OCI-M2 (cell line): ENCODE results near the gene FAIM2.

Experiments
- DNase-seq: peaks from one replicate; lab custom pipeline; 2025; ENCODE audit not compliant: unreplicated experiment; lab: John Stamatoyannopoulos, UW

Gene FAIM2

DNA sequence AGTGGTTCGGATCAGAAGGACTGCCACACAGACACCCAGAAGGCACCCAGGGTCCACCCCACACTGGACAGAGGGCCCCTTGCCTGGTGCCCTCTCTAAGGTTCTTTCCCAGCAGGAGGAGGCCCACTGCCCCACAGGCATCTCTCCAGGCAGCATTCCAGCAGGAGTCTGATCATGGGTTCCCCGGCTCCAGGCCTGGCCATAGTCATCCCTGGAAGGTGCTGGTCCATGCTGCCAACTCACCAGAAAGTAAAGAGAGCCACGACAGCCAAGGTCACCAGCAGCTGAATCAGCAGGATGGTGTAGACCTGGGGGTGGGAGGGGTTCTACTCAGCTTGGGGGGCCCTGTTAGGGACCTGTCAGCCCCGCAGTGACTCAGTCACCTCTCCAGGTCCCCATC lies 6.4 kb downstream of the FAIM2 start:
- DNase-seq, result no peak

DNA sequence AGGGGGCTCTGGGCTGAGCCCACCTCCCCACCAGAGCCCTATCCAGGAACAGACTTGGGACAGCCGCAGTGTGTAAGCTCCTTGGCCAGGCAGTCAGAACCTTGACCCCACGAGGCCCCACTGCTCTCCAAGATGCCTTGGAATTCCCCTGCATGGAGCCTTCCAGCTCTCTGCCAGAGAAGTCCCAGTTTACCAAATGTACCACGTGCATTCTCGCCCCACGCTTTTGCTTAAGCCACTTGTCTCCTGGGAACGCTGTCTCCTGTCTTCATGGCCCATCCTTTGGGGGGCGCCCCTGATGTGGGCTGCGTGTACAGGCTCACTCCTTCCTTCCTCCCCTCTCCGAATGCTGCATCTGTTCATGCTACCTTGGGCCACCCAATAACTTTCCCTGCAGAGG lies 7.9 kb downstream of the FAIM2 start:
- DNase-seq, result no peak

DNA sequence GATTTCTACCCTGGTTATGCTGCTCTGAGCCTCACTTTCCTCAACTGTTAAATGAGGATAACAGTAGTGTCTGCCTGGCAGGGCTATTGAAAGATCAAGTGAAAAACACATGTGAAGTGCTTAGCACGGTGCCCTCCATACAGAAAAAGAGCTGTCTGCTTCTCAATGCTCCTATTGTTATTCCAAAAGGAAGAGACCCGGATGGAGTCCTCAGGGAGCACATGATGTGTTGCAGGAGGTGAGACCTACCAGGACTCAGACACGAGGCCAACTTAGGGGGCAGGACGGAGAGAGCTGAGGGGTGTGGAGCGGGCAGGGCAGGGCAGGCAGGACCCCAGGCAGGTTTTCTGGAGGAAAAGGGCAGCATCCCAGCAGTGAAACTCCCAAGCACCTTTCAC lies 8.9 kb downstream of the FAIM2 start:
- DNase-seq, result no peak

DNA sequence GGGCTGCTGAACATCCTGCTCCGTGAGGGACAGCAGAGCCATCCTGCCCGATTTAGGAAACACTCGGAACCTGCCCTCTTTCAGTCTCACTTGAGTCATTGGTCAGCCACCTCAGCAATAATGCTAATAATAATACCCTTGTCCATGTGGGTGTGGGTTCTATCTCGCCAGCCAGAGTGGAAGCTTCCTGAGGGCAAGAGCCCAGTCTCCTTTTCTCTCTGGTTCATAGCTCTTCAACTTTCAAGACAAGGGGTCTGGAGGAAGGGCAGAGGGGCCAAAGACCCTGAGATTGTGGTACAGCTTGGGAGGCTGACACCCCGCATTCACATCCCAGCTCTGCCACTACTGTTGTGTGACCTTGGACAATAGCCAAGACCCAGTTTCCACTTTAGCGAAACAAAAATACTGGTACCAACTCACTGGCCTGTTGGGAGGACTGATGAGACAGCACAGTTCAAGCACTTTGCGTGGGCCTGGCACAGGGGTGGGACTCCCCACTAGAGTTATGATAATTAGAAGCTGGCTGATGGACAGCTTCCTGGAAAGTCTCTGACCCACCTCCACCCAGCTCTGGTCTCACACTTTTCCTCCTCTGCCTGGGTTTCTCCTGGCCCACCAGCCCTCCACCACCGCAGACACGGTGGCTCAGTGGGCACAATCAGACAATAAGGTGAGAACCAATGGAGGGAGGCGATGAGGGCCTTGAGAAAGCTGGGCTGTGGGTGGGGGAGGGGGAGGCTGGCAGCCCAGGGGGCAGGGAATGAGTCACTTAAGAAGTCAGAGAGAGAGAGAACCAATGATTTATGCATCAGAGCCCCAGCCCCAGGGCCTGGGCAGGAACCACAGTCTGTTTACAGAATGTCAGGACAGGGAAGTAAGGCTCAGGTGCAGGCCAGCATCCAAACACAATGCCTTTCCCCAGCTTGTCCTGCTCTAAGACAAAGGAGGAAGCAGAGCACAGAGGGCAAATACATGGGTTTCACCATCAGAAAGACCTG lies 9.6 kb downstream of the FAIM2 start:
- no peak for DNase-seq

DNA sequence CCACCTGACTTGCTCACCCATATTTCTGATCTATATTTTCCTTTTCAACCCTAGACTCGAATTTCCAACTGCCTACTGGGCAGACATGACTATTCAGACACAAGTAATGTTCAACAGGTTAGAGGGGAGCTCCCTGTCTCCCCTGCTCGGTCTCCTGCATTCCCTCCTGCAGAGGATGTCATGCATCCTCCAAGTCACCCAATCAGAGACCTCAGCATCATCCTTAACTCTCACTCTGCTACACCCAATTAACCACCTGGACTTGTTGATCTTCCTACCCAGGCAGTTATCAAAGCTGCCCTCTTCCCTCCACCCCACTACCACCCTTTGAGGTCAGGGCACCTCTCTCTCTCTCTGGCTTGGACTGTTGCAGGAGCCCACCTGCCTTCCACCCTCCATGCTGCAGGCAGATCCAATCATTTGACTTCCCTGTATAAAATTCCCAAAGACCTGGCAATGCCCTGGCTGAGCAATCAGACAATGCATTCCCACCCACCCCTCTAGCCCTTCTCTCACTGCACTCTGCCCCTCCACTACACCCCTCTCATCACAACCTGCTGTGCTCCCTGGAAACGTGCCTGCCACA lies 10.9 kb downstream of the FAIM2 start:
- no peak for DNase-seq

DNA sequence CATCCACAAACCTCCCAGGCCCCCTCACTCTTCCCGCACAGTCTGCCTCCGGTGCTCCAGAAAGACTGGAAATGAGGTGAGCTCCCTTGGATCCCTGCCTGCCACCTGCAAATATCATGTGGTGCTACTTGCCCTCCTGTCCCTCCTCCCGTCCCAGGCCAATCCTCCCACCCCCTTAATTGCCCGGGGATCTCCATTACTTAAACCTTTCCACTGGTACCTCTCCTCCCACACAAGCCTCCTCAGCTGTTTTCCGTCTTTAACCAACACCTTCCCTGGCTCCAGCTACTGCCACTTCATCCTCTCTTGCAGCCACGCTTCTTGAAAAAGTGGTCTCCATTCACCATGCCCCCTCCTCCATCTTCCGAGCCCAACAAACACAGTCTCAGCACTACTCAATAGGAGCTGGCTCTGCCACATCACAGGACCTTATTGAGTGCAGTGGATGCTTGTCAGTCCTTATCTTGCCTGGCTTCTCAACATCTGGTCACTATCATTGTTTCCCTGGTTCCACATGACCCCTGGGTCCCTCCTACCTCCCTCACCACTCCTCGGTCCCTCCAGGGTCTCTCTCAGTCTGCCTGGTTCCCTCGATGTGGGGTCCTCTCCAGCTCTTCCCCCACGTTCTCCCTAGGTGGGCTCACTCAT lies 11.5 kb downstream of the FAIM2 start:
- no peak for DNase-seq

DNA sequence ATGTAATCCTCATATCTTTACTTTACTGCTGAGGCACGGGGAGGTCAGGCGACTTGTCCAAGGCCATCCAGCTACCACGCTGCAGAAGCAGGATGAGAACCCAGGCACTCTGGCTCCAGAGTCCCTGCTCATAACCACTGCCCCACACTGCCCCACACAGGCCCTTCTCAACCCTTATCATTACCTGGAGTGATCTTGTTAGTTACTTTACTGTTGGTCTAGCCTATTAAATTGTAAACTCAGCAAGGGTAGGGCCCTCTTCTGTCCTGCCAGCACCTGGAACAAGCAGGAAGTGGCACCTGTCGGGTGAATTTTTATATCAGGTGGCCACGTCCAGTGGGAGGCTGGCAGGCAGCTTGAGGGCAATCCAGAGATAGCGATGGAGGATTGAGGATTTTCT lies 12.2 kb downstream of the FAIM2 start:
- no peak for DNase-seq

DNA sequence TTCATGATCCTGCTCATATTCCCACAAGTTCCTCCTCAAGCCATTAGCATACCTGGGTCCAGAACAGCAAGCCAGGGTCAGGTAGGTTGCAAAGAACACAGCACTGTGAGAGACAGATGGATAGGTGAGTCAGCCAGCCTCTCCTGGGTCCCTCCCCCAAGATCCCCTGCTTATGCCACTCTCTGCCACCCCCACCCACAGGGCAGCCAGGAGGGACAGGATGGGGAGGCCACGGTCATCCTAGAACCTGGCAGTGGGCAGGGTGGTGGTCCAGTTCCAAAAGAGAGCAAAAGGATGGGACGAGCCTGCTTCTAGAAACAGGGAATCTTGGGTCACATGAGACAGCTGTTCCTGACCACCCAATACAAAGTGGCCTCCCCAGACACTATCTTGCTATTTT lies 12.7 kb downstream of the FAIM2 start:
- DNase-seq, result no peak

DNA sequence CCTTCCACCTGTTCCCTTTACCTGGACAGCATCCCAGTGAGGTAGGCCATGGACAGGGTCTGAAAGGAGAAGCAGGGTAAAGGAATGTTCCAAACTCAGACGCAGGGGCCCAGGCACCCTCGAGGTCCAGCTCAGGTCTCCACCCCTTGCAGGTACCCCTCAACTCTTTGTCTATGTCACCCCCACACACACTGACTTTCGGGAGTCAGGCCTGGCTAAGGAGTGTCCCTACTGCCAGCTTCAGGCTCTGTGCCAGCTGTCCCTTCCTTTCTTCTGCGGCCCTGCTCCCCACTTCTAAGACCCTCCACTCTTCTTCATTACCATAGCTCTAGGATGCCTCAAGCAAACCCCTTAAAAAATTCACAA lies 13.6 kb downstream of the FAIM2 start:
- no peak for DNase-seq

DNA sequence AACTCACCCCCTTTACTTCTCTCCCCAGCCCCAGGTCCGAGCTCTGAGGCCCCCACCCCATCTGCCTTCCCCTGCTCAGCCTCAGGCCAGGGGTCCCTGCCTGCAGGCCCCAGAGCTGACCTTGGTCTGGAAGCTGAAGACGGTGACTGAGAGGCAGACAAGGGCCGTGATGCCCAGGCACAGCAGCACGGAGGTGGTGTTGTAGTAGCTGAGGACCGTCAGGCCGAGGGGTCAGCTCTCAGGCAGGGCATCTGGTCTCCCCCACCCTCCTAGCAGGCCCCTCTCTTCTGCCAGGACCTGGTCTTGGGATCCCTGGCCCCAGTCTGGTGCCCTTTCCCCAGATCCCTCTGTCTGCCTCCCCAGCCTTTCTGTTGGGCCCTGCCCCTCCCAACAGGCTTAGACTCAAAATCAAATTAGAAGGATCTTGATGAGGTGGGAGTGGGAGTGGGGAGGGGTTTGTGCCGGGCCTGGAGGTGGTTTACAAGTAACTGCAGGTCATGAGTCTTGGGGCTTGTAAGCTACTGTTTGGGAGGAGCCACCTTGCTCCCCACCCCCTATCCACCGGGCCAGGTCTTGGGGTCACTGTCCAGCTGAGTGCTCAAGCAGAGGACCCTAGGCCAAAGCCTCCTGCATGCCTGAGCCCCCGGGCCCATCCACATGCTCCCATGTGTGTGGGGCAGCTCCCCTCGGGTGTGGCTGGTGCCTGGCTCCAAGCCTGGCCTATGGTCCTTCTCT lies 14.2 kb downstream of the FAIM2 start:
- DNase-seq, result no peak

DNA sequence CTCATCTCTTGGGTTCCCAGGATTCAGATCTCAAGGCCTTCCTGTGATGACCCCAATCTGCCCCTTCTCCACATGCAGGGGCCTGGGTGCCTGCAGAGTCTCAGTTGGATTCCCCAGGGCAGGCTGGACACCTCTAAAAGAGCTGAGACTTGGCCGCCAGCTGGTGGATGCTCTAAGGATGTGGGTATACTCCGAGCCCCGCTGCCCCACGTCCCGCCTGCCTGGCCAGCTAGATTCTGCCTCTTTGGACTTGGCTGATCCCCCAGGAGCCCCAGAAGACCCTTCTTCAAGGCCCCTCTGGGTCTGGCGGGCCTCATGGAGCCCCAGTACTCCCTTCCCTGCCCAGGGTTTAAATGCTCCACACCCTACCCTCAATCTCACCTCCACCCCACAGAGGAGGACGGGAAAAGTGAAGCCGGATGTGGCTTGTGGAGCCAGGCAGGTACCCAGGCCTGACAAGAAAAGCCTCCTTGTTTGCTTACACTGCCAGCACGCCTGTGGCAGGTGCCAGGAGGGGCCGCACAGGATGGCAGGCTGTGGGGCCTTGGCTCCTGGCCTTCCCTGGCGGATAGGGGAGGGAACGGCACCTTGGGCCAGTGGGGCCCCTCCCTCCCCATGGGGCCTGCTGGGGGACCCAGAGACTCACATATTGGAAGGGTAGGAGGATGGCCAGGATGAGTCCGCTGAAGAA lies 15.1 kb downstream of the FAIM2 start:
- DNase-seq, result no peak

DNA sequence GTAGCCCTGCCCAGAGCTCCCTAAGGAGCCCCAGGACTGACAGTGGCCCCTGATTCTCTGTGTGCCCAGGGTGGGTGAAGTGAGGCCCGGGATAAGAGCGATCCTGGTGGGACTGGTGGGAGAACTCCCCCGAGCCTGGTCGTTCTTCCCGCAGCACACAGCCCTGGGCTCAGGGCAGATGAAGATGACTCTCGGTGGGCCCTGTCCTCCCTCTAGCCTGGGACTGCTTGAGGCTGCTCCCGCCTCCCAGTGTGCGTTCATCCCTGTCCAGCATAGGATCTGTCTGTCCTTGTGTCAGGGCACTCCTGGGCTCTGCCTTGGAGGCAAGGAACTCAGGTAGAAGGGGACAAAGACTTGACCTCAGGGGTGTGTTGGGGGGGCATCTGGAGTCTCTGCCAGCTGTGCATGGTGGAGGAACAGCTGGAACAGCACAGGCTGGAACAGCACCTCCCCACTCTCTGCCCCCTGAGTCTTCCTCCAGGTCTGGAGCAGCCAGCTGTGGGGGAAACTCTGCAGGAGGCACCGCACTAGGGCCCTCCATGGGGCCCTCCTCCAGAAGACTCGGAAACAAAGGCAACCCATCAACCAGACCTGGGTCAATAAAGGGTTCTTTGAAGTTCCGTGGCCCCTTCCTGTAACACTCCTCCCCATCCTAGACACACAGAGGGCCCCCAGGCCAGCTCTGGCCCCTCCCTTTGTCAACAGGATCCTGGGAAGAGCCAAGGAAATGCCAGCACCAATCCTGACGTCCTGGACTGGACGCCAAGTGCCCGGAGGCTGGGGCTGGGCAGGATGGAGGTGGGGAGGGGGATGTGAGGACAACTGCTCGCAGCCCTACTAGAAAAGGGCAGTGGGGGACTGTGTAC lies 15.9 kb downstream of the FAIM2 start:
- no peak for DNase-seq

DNA sequence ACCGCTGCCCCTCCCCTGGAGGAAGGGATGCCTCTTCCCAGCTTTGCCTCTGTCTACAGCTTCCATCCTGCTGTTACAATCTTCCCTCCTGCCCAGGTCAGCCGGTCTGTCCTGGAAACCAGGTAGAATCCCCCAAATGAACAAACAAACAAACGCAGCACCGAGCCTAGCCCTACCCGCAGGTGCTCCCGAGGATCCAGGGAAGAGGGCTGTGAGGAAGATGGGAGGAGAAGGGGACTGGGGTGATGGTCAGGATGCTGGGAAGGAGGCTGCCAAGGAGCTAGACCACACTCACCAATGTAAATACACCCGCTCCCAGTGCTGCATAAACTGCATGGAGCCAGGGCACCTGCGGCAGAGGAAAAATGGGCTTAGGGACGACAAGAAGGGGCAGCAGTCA lies 16.6 kb downstream of the FAIM2 start:
- DNase-seq, result no peak

DNA sequence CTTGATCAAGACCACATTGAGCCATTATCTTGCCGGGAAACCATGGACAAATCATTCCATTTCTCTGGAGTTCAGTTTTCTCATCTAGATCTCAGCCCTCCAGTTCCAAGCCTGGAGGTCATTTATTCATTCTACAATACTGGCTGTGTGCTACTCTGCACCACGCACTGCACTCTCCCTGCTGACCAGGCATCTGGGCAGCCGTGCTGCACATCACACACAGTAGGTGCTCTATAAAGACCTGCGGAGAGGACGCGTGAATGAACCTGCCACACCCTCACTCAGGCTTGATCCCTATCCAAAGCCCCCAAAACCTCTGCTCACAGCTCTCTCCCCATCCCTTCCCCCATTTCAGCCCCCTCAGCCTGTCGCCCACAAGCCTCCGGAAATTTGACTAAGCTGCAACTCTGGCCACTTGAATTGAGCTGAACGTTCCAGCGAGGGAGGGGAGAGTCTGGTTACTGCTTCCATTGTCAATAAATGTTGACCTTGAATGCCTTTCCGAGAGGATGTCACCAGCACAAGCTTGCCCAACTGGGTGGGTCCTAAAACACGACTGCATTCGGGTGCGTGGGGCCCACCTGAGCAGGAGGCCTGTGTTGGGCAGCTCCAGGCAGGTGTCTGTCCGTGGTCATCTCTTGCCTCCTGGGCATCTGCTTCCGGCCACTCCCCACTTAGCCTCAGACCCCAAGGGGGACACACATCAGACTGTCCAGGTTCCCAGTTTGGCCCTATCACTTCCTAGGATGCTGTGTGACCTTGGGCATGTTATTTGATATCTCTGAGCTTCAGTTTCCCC lies 17.8 kb downstream of the FAIM2 start:
- DNase-seq, result no peak

DNA sequence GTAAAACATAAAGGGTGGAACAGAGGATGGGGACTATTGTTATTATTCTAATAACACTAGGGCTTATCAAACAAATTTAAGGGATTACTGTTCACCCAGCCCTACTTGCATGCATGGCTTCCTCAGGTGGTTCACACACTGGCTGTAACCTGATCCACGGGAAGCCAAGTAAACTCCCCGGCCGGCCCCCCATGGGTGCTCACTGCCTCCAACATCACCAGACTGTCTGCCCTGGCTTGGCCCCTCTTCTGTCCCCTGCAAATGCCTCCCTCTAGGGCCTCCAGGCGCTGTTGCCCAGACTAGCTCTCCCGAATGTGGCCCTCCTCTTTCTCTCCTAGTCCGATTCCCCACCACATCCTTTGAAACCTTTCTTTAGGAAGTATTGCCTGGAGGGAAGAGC lies 18.6 kb downstream of the FAIM2 start:
- no peak for DNase-seq

DNA sequence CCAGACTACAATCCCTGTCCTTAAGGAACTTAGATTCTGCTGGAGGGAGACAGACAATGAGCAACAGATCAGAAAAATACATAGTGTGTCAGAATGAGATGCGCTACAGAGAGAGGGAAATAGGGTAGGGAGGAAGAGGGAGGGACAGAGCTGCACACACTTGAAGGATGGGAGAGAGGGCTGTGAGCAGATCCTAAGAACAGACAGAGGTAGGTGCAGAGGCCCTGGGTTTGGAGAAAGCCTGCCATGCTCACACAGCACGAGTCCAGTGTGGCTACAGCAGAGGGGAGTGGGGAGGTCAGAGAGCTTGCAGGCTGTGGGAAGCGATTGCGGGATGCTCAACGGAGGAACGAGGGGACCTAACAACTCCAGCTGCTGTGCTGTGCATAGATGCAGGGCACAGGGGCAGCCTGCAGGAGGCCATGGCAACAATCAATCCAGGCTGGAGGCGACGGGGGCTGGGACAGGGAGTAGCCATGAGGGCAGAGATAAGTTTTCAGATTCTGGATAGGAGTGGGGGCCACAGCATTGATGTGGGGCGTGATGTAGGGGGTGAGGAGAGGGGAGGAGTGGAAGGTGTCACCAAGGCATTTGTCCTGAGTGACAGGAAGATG lies 20.7 kb downstream of the FAIM2 start:
- no peak for DNase-seq

DNA sequence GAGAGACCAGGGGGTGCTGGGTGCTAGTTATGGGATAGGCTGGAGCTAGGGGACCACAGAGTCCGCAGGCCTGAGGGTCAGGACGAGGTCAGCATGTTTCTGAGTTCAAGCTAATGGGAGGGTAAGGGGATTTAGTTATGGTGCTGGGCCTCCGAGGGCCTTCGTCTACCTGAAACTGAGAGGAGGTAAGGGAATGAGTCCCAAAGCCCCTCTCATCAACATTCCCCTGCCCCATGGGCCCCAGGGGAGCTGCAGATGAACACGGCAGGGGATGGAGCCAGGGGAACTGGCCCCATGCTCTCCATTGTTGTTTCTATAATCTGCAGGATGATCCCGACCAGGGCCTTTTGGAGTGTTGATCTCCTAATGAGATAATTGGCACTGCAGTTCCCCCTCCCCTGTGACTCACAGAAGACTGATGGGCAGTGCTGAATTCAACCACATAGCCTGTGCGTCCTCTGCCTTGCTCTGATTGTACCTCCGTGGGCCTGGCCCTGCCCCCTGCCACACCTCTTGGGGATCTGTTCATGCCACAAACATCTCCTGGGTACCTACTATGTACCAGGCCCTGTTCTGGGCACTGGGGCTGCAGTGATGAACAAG lies 21.4 kb downstream of the FAIM2 start:
- DNase-seq, result no peak
